ENCODE measurements around the gene DFFA. TPM values are rescaled to one million over a fixed set of nuclear protein-coding genes. Genes with fewer than 3 reads are reported as not detected.

DFFA gene
- total RNA-seq, 1 experiment from 2014 or later: 52.0 TPM

GRCh38 chr1:10497109-10497508 is 24.8 kb upstream of the DFFA start:
- ChIA-PET CTCF (interaction anchor here (0.6 kb wide), 1 partner anchor 11 kb away, joined by 3 read pairs; no protein-coding TSS in a partner anchor), POLR2A (ENCODE audit: unreplicated experiment) (no interaction called here)
- Histone ChIP-seq H3K36me3 (ENCODE audit: low read depth, low read length) (peaks cover 16% of the 10 kb centered on the region; the same call in 1 of the 2 replicates), H3K4me1 (ENCODE audit: insufficient read depth, low read length) (peaks cover 4% of the 10 kb centered on the region; the same call in 1 of the 2 replicates), H3K27me3 (ENCODE audit: low read length) (no peaks in the 10 kb centered on the region), H4K20me1 (ENCODE audit: low read length) (peaks cover 6% of the 10 kb centered on the region; the same call in 1 of the 2 replicates), H3K27ac (ENCODE audit: low read length) (no peak overlapping the region), H3K9me3 (ENCODE audit: low read length) (no peaks in the 10 kb centered on the region), H3F3A (ENCODE audit: low read length, unreplicated experiment) (no peaks in the 10 kb centered on the region), H3K79me2 (ENCODE audit: low read length) (peaks cover 88% of the 10 kb centered on the region), H3K9me2 (replicated peaks; ENCODE audit: low read length) (no peaks in the 10 kb centered on the region), H3K4me3 (ENCODE audit: low read length) (no peak overlapping the region), H3K4me2 (ENCODE audit: low read length) (no peak overlapping the region), H3K9ac (ENCODE audit: low read length) (no peak overlapping the region), H2AFZ (ENCODE audit: low read length) (no peak overlapping the region)
- intact Hi-C loops (cut with micrococcal nuclease): no loop called here
- ATAC-seq: no peak
- no TSS peak for BruUV-seq (replicated peaks)
- TF ChIP-seq EZH2phosphoT487 (IDR thresholded peaks at IDR 0.05; ENCODE audit: borderline replicate concordance, low read length): no peak
- no peak for DNase-seq

GRCh38 chr1:10495952-10496351 is 23.6 kb upstream of the DFFA start:
- ATAC-seq (no peak), DNase-seq (no peak)
- no peaks in the 10 kb centered on the region for H3K9me3 ChIP-seq (ENCODE audit: low read length)
- H3K36me3 ChIP-seq (ENCODE audit: low read depth, low read length): peaks cover 16% of the 10 kb centered on the region; the same call in 1 of the 2 replicates
- no peak overlapping the region for H3K27ac ChIP-seq (ENCODE audit: low read length)
- no peak overlapping the region for H3K9ac ChIP-seq (ENCODE audit: low read length)
- H4K20me1 ChIP-seq (ENCODE audit: low read length): peaks cover 10% of the 10 kb centered on the region; the same call in 1 of the 2 replicates
- peaks cover 4% of the 10 kb centered on the region; the same call in 1 of the 2 replicates for H3K4me1 ChIP-seq (ENCODE audit: insufficient read depth, low read length)
- POLR2A ChIA-PET (ENCODE audit: unreplicated experiment): no interaction called here
- no peaks in the 10 kb centered on the region for H3F3A ChIP-seq (ENCODE audit: low read length, unreplicated experiment)
- peaks cover 91% of the 10 kb centered on the region for H3K79me2 ChIP-seq (ENCODE audit: low read length)
- no peaks in the 10 kb centered on the region for H3K9me2 ChIP-seq (replicated peaks; ENCODE audit: low read length)
- no TSS peak for BruUV-seq (replicated peaks)
- intact Hi-C loops (cut with micrococcal nuclease): no loop called here
- no peak overlapping the region for H3K4me2 ChIP-seq (ENCODE audit: low read length)
- H2AFZ ChIP-seq (ENCODE audit: low read length): no peak overlapping the region
- TF ChIP-seq EZH2phosphoT487 (IDR thresholded peaks at IDR 0.05; ENCODE audit: borderline replicate concordance, low read length): no peak
- no peak for TF ChIP-seq EZH2 (IDR thresholded peaks at IDR 0.05; ENCODE audit: low read length, unreplicated experiment)
- no peak for TF ChIP-seq CTCF (conservative IDR thresholded peaks at IDR 0.05; ENCODE audit: low read depth, low read length)
- no peaks in the 10 kb centered on the region for H3K27me3 ChIP-seq (ENCODE audit: low read length)
- H3K4me3 ChIP-seq (ENCODE audit: low read length): no peak overlapping the region
- CTCF ChIA-PET: no interaction called here

- intact Hi-C loops (cut with micrococcal nuclease): no loop called here
- Histone ChIP-seq H4K20me1 (ENCODE audit: low read length) (peaks cover 10% of the 10 kb centered on the region; the same call in 1 of the 2 replicates), H3K9ac (ENCODE audit: low read length) (no peak overlapping the region), H3K4me2 (ENCODE audit: low read length) (peak overlapping the region; percentile 58; the same call in 1 of the 2 replicates), H3K9me2 (replicated peaks; ENCODE audit: low read length) (no peaks in the 10 kb centered on the region), H2AFZ (ENCODE audit: low read length) (no peak overlapping the region), H3K79me2 (ENCODE audit: low read length) (peaks cover 93% of the 10 kb centered on the region), H3F3A (ENCODE audit: low read length, unreplicated experiment) (no peaks in the 10 kb centered on the region), H3K9me3 (ENCODE audit: low read length) (no peaks in the 10 kb centered on the region), H3K36me3 (ENCODE audit: low read depth, low read length) (peaks cover 16% of the 10 kb centered on the region; the same call in 1 of the 2 replicates), H3K27ac (ENCODE audit: low read length) (no peak overlapping the region), H3K4me1 (ENCODE audit: insufficient read depth, low read length) (peaks cover 4% of the 10 kb centered on the region; the same call in 1 of the 2 replicates), H3K4me3 (ENCODE audit: low read length) (no peak overlapping the region), H3K27me3 (ENCODE audit: low read length) (no peaks in the 10 kb centered on the region)
- no peak for DNase-seq
- no peak for ATAC-seq
- POLR2A ChIA-PET (ENCODE audit: unreplicated experiment): no interaction called here
- no peak for TF ChIP-seq EZH2 (IDR thresholded peaks at IDR 0.05; ENCODE audit: low read length, unreplicated experiment)
- TF ChIP-seq EZH2phosphoT487 (IDR thresholded peaks at IDR 0.05; ENCODE audit: borderline replicate concordance, low read length): no peak
- TF ChIP-seq CTCF (conservative IDR thresholded peaks at IDR 0.05; ENCODE audit: low read depth, low read length): no peak
- BruUV-seq (replicated peaks): no TSS peak
- CTCF ChIA-PET: interaction anchor here (0.6 to 1.4 kb wide), 4 partner anchors 15 to 1695 kb away, joined by 3 to 4 read pairs (median 3); no protein-coding TSS in a partner anchor
Measured at GRCh38 chr1:10495475-10495817, 23.1 kb upstream of the DFFA start.
